ENCODE results near the gene SMCO1. TPM values are rescaled to one million over a fixed set of nuclear protein-coding genes. Genes with fewer than 3 reads are reported as not detected.
A peak's percentile ranks its signal among the peaks of the same experiment; 100 is the strongest.

Gene SMCO1
- total RNA-seq, 1 donor from 2014 or later, result not detected

GRCh38 chr3:196547067-196547466 lies 31.9 kb upstream of the SMCO1 start:
- peaks cover 7% of the 10 kb centered on the region for H3K4me1 Mint-ChIP-seq (ENCODE audit: low read depth)
- no peak for DNase-seq (ENCODE audit: low spot score, unreplicated experiment)
- no peak overlapping the region for H3K4me3 Mint-ChIP-seq (ENCODE audit: low read depth)
- peaks cover 22% of the 10 kb centered on the region for H3K9me3 Mint-ChIP-seq (ENCODE audit: low read depth)
- peak; percentile 20 for TF ChIP-seq CTCF (IDR thresholded peaks at IDR 0.05; ENCODE audit: unreplicated experiment)
- H3K27me3 Mint-ChIP-seq, result peaks cover 2% of the 10 kb centered on the region
- H3K27ac Mint-ChIP-seq, result peak overlapping the region; percentile 37
- H3K36me3 Mint-ChIP-seq (ENCODE audit: insufficient read depth), result peaks cover 7% of the 10 kb centered on the region

GRCh38 chr3:196546537-196546936 lies 31.4 kb upstream of the SMCO1 start:
- H3K9me3 Mint-ChIP-seq (ENCODE audit: low read depth), result peaks cover 19% of the 10 kb centered on the region

GRCh38 chr3:196544491-196544992 lies 29.4 kb upstream of the SMCO1 start:
- H3K27me3 Mint-ChIP-seq, result peaks cover 2% of the 10 kb centered on the region
- H3K36me3 Mint-ChIP-seq (ENCODE audit: insufficient read depth), result peaks cover 4% of the 10 kb centered on the region
- peaks cover 11% of the 10 kb centered on the region for H3K9me3 Mint-ChIP-seq (ENCODE audit: low read depth)
- H3K4me3 Mint-ChIP-seq (ENCODE audit: low read depth), result no peak overlapping the region
- TF ChIP-seq CTCF (IDR thresholded peaks at IDR 0.05; ENCODE audit: unreplicated experiment), result no peak
- no peak overlapping the region for H3K27ac Mint-ChIP-seq
- H3K4me1 Mint-ChIP-seq (ENCODE audit: low read depth), result peaks cover 7% of the 10 kb centered on the region
- no peak for DNase-seq (ENCODE audit: low spot score, unreplicated experiment)

More at GRCh38 chr3:196546537-196546936, 31.4 kb upstream of the SMCO1 start:
- TF ChIP-seq CTCF (IDR thresholded peaks at IDR 0.05; ENCODE audit: unreplicated experiment), result no peak
- Mint-ChIP-seq H3K27ac (peak overlapping the region; percentile 37), H3K27me3 (peaks cover 2% of the 10 kb centered on the region), H3K4me3 (ENCODE audit: low read depth) (no peak overlapping the region), H3K4me1 (ENCODE audit: low read depth) (peaks cover 7% of the 10 kb centered on the region), H3K36me3 (ENCODE audit: insufficient read depth) (peaks cover 7% of the 10 kb centered on the region)
- DNase-seq (ENCODE audit: low spot score, unreplicated experiment), result no peak

GRCh38 chr3:196541684-196542445 lies 26.7 kb upstream of the SMCO1 start:
- Mint-ChIP-seq H3K27me3 (peaks cover 2% of the 10 kb centered on the region), H3K36me3 (ENCODE audit: insufficient read depth) (no peaks in the 10 kb centered on the region), H3K9me3 (ENCODE audit: low read depth) (peaks cover 3% of the 10 kb centered on the region), H3K4me3 (ENCODE audit: low read depth) (no peak overlapping the region), H3K27ac (no peak overlapping the region), H3K4me1 (ENCODE audit: low read depth) (peaks cover 6% of the 10 kb centered on the region)
- no peak for DNase-seq (ENCODE audit: low spot score, unreplicated experiment)
- no peak for TF ChIP-seq CTCF (IDR thresholded peaks at IDR 0.05; ENCODE audit: unreplicated experiment)

GRCh38 chr3:196537319-196537984 lies 22.3 kb upstream of the SMCO1 start:
- Mint-ChIP-seq H3K27ac (no peak overlapping the region), H3K9me3 (ENCODE audit: low read depth) (no peaks in the 10 kb centered on the region), H3K4me1 (ENCODE audit: low read depth) (no peaks in the 10 kb centered on the region), H3K27me3 (peaks cover 3% of the 10 kb centered on the region), H3K36me3 (ENCODE audit: insufficient read depth) (no peaks in the 10 kb centered on the region), H3K4me3 (ENCODE audit: low read depth) (no peak overlapping the region)
- DNase-seq (ENCODE audit: low spot score, unreplicated experiment), result no peak
- peak; percentile 66 for TF ChIP-seq CTCF (IDR thresholded peaks at IDR 0.05; ENCODE audit: unreplicated experiment)
